Neuronal stem cell (in vitro differentiated cells): ENCODE data around the gene CDHR1.

ENCODE experiments used
- DNase-seq: peaks from one replicate; pipeline ENCODE4 v3.0.0-alpha.2; 2013; ENCODE audit warnings: low spot score
- H2AFZ ChIP-seq: one replicate; pipeline ENCODE4 v1.6.1; 2013; ENCODE audit warnings: mild to moderate bottlenecking, low read length, inconsistent platforms
- H2AK5ac ChIP-seq: 2 replicates; pipeline ENCODE4 v1.6.1; 2013; ENCODE audit warnings: low read depth, mild to moderate bottlenecking, inconsistent platforms, low read length, moderate library complexity, mixed read lengths
- H2BK120ac ChIP-seq: 2 replicates; pipeline ENCODE4 v1.6.1; 2013; ENCODE audit warnings: low read depth, mild to moderate bottlenecking, inconsistent platforms, low read length, moderate library complexity, mixed read lengths
- H2BK12ac ChIP-seq: one replicate; pipeline ENCODE4 v1.6.1; 2013; ENCODE audit warnings: low read length, inconsistent platforms
- H2BK15ac ChIP-seq: 2 replicates; pipeline ENCODE4 v1.6.1; 2013; ENCODE audit warnings: mild to moderate bottlenecking, low read length, inconsistent platforms, mixed read lengths
- H2BK5ac ChIP-seq: one replicate; pipeline ENCODE4 v1.6.1; 2013; ENCODE audit warnings: inconsistent platforms, mild to moderate bottlenecking, low read length, moderate library complexity
- H3K14ac ChIP-seq: one replicate; pipeline ENCODE4 v1.6.1; 2013; ENCODE audit warnings: low read length, inconsistent platforms
- H3K18ac ChIP-seq: 2 replicates; pipeline ENCODE4 v1.6.1; 2013; ENCODE audit warnings: low read length, inconsistent platforms
- H3K23ac ChIP-seq: 2 replicates; pipeline ENCODE4 v1.6.1; 2013; ENCODE audit warnings: low read depth, mild to moderate bottlenecking, mixed read lengths, low read length, inconsistent platforms; ENCODE audit not compliant: poor library complexity
- H3K27ac ChIP-seq: replicated peaks from 3 replicates; pipeline ENCODE4 v1.5.1; 2013; ENCODE audit warnings: low read length, inconsistent platforms
- H3K27me3 ChIP-seq, 3 experiments: 2 replicates each; pipeline ENCODE4 v1.6.1; 2013; ENCODE audit warnings: low read length in 3 of 3, mild to moderate bottlenecking in 2 of 3, inconsistent platforms in 1 of 3, low read depth in 1 of 3, mixed read lengths in 1 of 3, moderate library complexity in 1 of 3; ENCODE audit not compliant: control insufficient read depth in 3 of 3, insufficient read depth in 3 of 3
- H3K36me3 ChIP-seq, 2 donors: replicated peaks in 1 of 2; 2 replicates each; pipeline ENCODE4 v1.6.1; 2013; ENCODE audit warnings: low read length in 2 of 2; ENCODE audit not compliant: control insufficient read depth in 2 of 2, insufficient read depth in 2 of 2
- H3K4ac ChIP-seq: 2 replicates; pipeline ENCODE4 v1.6.1; 2013; ENCODE audit warnings: inconsistent platforms, mild to moderate bottlenecking, low read length, moderate library complexity
- H3K4me1 ChIP-seq, 2 donors: 1 replicate in 1 of 2; 2 replicates in 1 of 2; pipeline ENCODE4 v1.6.1; 2013; ENCODE audit warnings: low read length in 2 of 2, low read depth in 1 of 2; ENCODE audit not compliant: control insufficient read depth in 2 of 2, insufficient read depth in 1 of 2
- H3K4me2 ChIP-seq: one replicate; pipeline ENCODE4 v1.6.1; 2013; ENCODE audit warnings: mild to moderate bottlenecking, low read length, inconsistent platforms; ENCODE audit not compliant: insufficient read depth, poor library complexity, severe bottlenecking
- H3K4me3 ChIP-seq, 2 donors: 2 replicates each; pipeline ENCODE4 v1.5.1; 2013; ENCODE audit warnings: low read length in 2 of 2, mild to moderate bottlenecking in 2 of 2, inconsistent platforms in 1 of 2, moderate library complexity in 1 of 2
- H3K79me1 ChIP-seq: one replicate; pipeline ENCODE4 v1.6.1; 2013; ENCODE audit warnings: low read depth, mild to moderate bottlenecking, inconsistent platforms, low read length, moderate library complexity
- H3K9ac ChIP-seq: one replicate; pipeline ENCODE4 v1.6.1; 2013; ENCODE audit warnings: mild to moderate bottlenecking, low read depth, low read length, inconsistent platforms; ENCODE audit not compliant: poor library complexity
- H3K9me3 ChIP-seq, 2 donors: replicated peaks in 1 of 2; 2 replicates each; pipeline versions ENCODE3 to v1.6.1; 2013; ENCODE audit warnings: low read length in 2 of 2, mild to moderate bottlenecking in 2 of 2, inconsistent platforms in 1 of 2, low read depth in 1 of 2, mixed read lengths in 1 of 2, moderate library complexity in 1 of 2; ENCODE audit not compliant: control insufficient read depth in 2 of 2, insufficient read depth in 1 of 2
- H4K8ac ChIP-seq: one replicate; pipeline ENCODE4 v1.6.1; 2013; ENCODE audit warnings: low read depth, mild to moderate bottlenecking, inconsistent platforms, low read length, moderate library complexity
- H4K91ac ChIP-seq: one replicate; pipeline ENCODE4 v1.6.1; 2013; ENCODE audit warnings: low read length, low read depth, mild to moderate bottlenecking, inconsistent platforms; ENCODE audit not compliant: poor library complexity
- WGBS, 2 donors: extraction: QIAGEN DNeasy Blood & Tissue Kit; methylation state at CpG; one replicate each; pipeline ENCODE4 v1.1.7; 2013; ENCODE audit warnings: missing lambda C conversion rate in 2 of 2, mixed read lengths in 1 of 2; ENCODE audit not compliant: insufficient read length in 2 of 2, insufficient replicate concordance in 1 of 2; ENCODE audit errors: extremely low coverage in 2 of 2; 5-methylcytosine and 5-hydroxymethylcytosine counted together

CDHR1 gene

DNA sequence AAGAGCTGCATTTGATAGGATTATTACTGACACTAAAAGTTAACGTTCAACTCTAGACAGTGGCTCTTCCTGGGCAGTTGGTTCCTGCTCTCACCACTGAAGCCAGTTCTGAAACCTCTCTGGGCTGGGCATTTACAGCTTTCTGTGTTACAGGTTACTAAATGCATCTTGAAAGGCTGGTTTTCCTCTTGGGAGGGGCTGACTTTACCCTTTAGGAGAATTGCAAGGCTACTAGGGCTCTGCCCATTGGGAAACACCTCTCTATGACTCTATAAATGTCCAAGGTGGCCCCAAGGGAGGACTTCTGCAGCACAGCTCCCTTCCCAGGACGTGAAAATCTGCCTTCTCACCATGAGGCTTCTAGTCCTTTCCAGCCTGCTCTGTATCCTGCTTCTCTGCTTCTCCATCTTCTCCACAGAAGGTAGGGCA, 20.8 kb upstream of the CDHR1 start, which contains the start of gene GPR15LG:
GPR15LG (plus strand) TSS at position 301 of the 429 bp plus-strand sequence; CDS start at position 352, 51 bp downstream.
- Histone ChIP-seq H3K9ac (no peak within 1 kb of the TSS), H4K8ac (no peak within 1 kb of the TSS), H2AK5ac (no peak within 1 kb of the TSS), H3K36me3 (no peaks in the 10 kb centered on the region), H3K4ac (no peak within 1 kb of the TSS), H3K23ac (no peak within 1 kb of the TSS), H2BK5ac (no peak within 1 kb of the TSS), H3K4me2 (no peak within 1 kb of the TSS), H3K4me3 (no peak within 1 kb of the TSS), H2BK12ac (peak within 1 kb of the TSS; percentile 42), H2AFZ (peak within 1 kb of the TSS; percentile 92), H3K14ac (no peak within 1 kb of the TSS), H3K4me1 (peaks cover 2 to 3% of the 10 kb centered on the region in 2 donors), H2BK15ac (peak within 1 kb of the TSS; percentile 93), H3K27me3 (peaks cover 0 to 7% (median 0%) of the 10 kb centered on the region in 3 experiments), H2BK120ac (no peak within 1 kb of the TSS), H3K18ac (peak within 1 kb of the TSS; percentile 13), H3K27ac (no peak within 1 kb of the TSS), H3K9me3 (peaks cover 0 to 4% of the 10 kb centered on the region in 2 donors), H3K79me1 (no peaks in the 10 kb centered on the region), H4K91ac (no peak within 1 kb of the TSS)
- DNase-seq, result no peak
- WGBS, 2 donors, result no CpG with 5 or more reads among the region's 2 CpGs

DNA sequence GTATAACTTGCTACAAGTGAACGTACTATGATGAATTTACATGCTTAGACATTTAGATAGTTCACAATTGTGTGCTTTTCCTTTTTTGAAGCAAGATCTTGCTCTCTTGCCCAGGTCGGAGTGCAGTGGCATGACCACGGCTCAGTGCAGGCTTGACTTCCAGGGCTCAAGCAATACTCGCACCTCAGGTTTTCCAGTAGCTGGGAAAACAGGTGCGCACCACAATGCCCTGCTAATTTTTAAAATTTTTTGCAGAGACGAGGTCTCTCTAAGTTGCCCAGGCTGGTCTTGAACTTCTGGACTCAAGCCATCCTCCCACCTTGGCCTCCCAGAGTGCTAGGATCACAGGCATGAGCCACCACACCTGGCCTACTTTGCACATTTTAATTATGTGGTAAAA, 18.9 kb upstream of the CDHR1 start:
- H3K4me1 ChIP-seq, result peaks cover 2 to 9% of the 10 kb centered on the region in 2 donors
- DNase-seq, result no peak
- H3K4me3 ChIP-seq, result no peak overlapping the region
- no peak overlapping the region for H3K23ac ChIP-seq
- H4K91ac ChIP-seq, result no peak overlapping the region
- no peak overlapping the region for H2BK120ac ChIP-seq
- no peak overlapping the region for H3K18ac ChIP-seq
- H3K36me3 ChIP-seq, result no peaks in the 10 kb centered on the region
- H3K4ac ChIP-seq, result no peak overlapping the region
- H3K27me3 ChIP-seq, result peaks cover 0 to 7% (median 0%) of the 10 kb centered on the region in 3 experiments
- H3K79me1 ChIP-seq, result no peaks in the 10 kb centered on the region
- H3K27ac ChIP-seq, result no peak overlapping the region
- no peak overlapping the region for H2BK15ac ChIP-seq
- H2AFZ ChIP-seq, result no peak overlapping the region
- no peak overlapping the region for H2AK5ac ChIP-seq
- H3K4me2 ChIP-seq, result no peak overlapping the region
- no peak overlapping the region for H4K8ac ChIP-seq
- no peak overlapping the region for H3K9ac ChIP-seq
- no peak overlapping the region for H3K14ac ChIP-seq
- no peak overlapping the region for H2BK5ac ChIP-seq
- no CpG with 5 or more reads among the region's 6 CpGs for WGBS, 2 donors
- peaks cover 0 to 4% of the 10 kb centered on the region in 2 donors for H3K9me3 ChIP-seq
- no peak overlapping the region for H2BK12ac ChIP-seq

DNA sequence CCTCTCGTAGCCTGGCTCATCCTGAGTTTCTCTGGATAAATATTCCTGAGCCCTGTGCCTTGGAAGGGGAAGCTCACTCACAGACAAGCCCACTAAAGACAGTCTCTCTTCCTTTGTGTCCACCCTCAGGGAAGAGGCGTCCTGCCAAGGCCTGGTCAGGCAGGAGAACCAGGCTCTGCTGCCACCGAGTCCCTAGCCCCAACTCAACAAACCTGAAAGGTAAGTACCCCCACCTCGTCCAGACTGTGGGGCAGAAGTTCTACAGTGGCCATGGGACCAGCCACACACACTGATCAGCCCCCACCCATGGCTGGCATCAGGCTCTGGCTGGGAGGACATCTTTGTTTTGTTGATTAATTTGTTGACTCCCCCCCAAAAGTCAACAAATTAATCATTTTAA, 18.0 kb upstream of the CDHR1 start:
- Histone ChIP-seq H3K79me1 (no peaks in the 10 kb centered on the region), H3K14ac (no peak overlapping the region), H3K4ac (no peak overlapping the region), H3K18ac (peak overlapping the region; percentile 66), H3K4me2 (no peak overlapping the region), H3K23ac (no peak overlapping the region), H2BK15ac (no peak overlapping the region), H3K27me3 (peaks cover 0 to 7% (median 0%) of the 10 kb centered on the region in 3 experiments), H3K9ac (no peak overlapping the region), H2BK5ac (no peak overlapping the region), H3K9me3 (peaks cover 0 to 4% of the 10 kb centered on the region in 2 donors), H3K4me1 (peaks cover 2 to 8% of the 10 kb centered on the region in 2 donors), H4K91ac (no peak overlapping the region), H2AK5ac (no peak overlapping the region), H2BK12ac (no peak overlapping the region), H2BK120ac (no peak overlapping the region), H3K36me3 (no peaks in the 10 kb centered on the region), H2AFZ (no peak overlapping the region), H4K8ac (no peak overlapping the region), H3K4me3 (peak overlapping the region in 1 of 2 donors; percentile 44), H3K27ac (no peak overlapping the region)
- WGBS, 2 donors, result no CpG with 5 or more reads among the region's 4 CpGs
- no peak for DNase-seq

DNA sequence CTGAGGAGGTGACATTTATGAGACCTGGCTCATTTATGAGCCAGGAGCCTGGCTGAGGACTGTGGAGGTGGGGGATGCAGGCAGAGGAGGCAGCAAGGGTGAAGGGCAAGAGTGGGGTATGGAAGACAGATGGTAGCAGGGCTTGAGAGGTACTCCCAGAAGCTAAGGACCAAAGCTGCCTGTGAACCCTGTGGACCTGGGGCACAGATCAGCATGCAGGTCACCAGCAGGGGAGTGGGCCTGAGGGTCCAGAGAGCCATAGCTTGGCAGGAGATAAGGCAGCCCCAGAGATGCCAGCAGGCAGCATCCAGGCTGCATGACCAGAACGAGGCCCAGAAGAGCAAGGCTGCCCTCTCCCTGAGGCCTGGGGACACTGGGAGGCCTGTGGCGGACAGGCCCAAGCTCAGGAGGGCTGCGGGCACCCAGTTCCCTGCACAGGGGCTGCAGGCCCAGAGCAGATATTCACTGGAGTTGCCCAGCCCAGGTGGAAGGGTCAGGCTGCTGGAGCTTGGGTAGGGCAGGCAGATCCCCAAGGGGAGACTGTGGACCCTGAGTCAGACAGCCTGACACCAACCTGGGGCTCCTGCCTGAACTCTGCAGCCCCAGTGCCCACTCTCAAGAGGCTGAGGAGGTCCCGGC, 17.4 kb upstream of the CDHR1 start:
- peaks cover 0 to 4% of the 10 kb centered on the region in 2 donors for H3K9me3 ChIP-seq
- no CpG with 5 or more reads among the region's 4 CpGs for WGBS, 2 donors
- H2BK15ac ChIP-seq, result no peak overlapping the region
- H3K18ac ChIP-seq, result peak overlapping the region; percentile 53
- H4K91ac ChIP-seq, result no peak overlapping the region
- no peak overlapping the region for H3K23ac ChIP-seq
- peak overlapping the region; percentile 30 for H2AK5ac ChIP-seq
- no peak overlapping the region for H3K4ac ChIP-seq
- no peak overlapping the region for H3K9ac ChIP-seq
- peaks cover 0 to 7% (median 0%) of the 10 kb centered on the region in 3 experiments for H3K27me3 ChIP-seq
- H3K4me1 ChIP-seq, result peaks cover 2 to 6% of the 10 kb centered on the region in 2 donors
- H3K27ac ChIP-seq, result no peak overlapping the region
- no peak overlapping the region for H3K14ac ChIP-seq
- H2AFZ ChIP-seq, result peak overlapping the region; percentile 48
- H4K8ac ChIP-seq, result no peak overlapping the region
- H2BK5ac ChIP-seq, result no peak overlapping the region
- no peak overlapping the region for H3K4me3 ChIP-seq
- no peak overlapping the region for H2BK12ac ChIP-seq
- H3K4me2 ChIP-seq, result no peak overlapping the region
- no peaks in the 10 kb centered on the region for H3K79me1 ChIP-seq
- H3K36me3 ChIP-seq, result no peaks in the 10 kb centered on the region
- DNase-seq, result no peak
- H2BK120ac ChIP-seq, result no peak overlapping the region
